ENCODE measurements around the gene CD1D.

The CD1D gene

DNA sequence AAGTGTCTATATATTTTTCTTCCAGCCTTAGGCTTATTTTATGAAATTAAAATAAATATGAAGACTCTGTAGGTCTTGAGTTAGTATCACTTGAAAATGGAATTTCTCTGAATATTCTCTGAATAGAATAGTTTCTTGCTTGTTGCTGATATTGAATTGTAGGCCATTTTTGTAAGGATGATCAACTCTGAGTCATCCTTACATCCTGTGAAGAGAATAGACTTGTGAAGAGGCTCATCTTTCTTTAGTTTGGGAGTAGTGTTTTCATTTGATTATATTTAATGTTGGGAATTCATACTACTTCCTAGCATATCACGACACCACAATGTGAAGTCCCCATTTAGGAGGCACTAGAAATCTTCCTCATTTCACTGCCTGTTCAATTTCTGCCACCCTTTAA is 27.5 kb upstream of the CD1D start:
- TF ChIP-seq CEBPB (IDR thresholded peaks at IDR 0.05) (no peak), CREB1 (IDR thresholded peaks at IDR 0.05; ENCODE audit: low read depth) (no peak), FOXM1 (IDR thresholded peaks at IDR 0.05; ENCODE audit: borderline replicate concordance, low read depth) (no peak), ZBTB7A (IDR thresholded peaks at IDR 0.05; ENCODE audit: low read depth) (no peak), RAD21 (IDR thresholded peaks at IDR 0.05; ENCODE audit: low read depth) (no peak), YY1 (IDR thresholded peaks at IDR 0.05; ENCODE audit: low read depth) (no peak), TAF1 (IDR thresholded peaks at IDR 0.05; ENCODE audit: low read depth) (no peak), EP300 (IDR thresholded peaks at IDR 0.05; ENCODE audit: borderline replicate concordance) (no peak), TEAD4 (IDR thresholded peaks at IDR 0.05) (no peak), EGR1 (IDR thresholded peaks at IDR 0.05) (no peak)
- TF ChIP-seq, protein P1, sequence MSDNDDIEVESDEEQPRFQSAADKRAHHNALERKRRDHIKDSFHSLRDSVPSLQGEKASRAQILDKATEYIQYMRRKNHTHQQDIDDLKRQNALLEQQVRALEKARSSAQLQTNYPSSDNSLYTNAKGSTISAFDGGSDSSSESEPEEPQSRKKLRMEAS (IDR thresholded peaks at IDR 0.05) = no peak
- TF ChIP-seq, protein P2, sequence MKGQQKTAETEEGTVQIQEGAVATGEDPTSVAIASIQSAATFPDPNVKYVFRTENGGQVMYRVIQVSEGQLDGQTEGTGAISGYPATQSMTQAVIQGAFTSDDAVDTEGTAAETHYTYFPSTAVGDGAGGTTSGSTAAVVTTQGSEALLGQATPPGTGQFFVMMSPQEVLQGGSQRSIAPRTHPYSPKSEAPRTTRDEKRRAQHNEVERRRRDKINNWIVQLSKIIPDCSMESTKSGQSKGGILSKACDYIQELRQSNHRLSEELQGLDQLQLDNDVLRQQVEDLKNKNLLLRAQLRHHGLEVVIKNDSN (IDR thresholded peaks at IDR 0.05) = no peak

DNA sequence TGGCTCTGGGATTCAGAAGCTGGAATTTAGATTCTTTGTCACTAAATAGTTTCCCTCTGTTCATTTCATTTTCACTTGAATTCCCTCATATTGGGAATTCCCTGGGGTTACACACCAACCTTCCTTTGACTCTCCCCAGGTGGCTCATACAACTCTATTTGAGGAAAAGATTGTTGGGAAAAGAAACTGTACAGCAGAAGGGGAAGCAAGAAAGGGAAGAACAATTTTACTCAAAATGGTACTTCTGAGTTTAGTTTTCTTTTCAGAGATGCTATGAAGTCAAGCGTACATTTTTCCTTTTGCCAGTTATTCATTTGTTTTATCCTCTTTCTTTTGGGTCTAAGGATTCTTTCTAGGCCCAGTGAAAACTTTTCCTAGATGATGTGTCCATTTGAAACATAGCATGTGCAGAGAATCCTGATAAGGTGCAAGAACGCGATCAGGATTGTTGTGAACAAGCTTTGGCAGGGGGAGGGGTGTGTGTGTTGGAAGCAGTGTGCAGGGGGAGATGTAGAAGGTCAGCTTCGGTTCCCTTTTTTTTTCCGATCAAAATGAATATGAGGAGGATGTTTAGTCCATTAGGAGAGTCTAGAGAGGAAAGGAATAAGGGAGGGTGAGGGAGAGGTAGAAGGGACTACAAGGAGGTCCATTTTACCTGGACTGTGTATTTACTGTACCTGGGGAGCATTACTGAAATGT is 26.8 kb upstream of the CD1D start:
- no peak for TF ChIP-seq ZBTB7A (IDR thresholded peaks at IDR 0.05; ENCODE audit: low read depth)
- no peak for TF ChIP-seq EP300 (IDR thresholded peaks at IDR 0.05; ENCODE audit: borderline replicate concordance)
- no peak for TF ChIP-seq NFIC (IDR thresholded peaks at IDR 0.05)
- TF ChIP-seq CREB1 (IDR thresholded peaks at IDR 0.05; ENCODE audit: low read depth) = no peak
- TF ChIP-seq YY1 (IDR thresholded peaks at IDR 0.05; ENCODE audit: low read depth) = no peak
- TF ChIP-seq TCF12 (IDR thresholded peaks at IDR 0.05; ENCODE audit: low read depth) = no peak
- TF ChIP-seq, protein P3, sequence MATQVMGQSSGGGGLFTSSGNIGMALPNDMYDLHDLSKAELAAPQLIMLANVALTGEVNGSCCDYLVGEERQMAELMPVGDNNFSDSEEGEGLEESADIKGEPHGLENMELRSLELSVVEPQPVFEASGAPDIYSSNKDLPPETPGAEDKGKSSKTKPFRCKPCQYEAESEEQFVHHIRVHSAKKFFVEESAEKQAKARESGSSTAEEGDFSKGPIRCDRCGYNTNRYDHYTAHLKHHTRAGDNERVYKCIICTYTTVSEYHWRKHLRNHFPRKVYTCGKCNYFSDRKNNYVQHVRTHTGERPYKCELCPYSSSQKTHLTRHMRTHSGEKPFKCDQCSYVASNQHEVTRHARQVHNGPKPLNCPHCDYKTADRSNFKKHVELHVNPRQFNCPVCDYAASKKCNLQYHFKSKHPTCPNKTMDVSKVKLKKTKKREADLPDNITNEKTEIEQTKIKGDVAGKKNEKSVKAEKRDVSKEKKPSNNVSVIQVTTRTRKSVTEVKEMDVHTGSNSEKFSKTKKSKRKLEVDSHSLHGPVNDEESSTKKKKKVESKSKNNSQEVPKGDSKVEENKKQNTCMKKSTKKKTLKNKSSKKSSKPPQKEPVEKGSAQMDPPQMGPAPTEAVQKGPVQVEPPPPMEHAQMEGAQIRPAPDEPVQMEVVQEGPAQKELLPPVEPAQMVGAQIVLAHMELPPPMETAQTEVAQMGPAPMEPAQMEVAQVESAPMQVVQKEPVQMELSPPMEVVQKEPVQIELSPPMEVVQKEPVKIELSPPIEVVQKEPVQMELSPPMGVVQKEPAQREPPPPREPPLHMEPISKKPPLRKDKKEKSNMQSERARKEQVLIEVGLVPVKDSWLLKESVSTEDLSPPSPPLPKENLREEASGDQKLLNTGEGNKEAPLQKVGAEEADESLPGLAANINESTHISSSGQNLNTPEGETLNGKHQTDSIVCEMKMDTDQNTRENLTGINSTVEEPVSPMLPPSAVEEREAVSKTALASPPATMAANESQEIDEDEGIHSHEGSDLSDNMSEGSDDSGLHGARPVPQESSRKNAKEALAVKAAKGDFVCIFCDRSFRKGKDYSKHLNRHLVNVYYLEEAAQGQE (IDR thresholded peaks at IDR 0.05; ENCODE audit: low read depth) = no peak
- no peak for TF ChIP-seq TEAD4 (IDR thresholded peaks at IDR 0.05)

DNA sequence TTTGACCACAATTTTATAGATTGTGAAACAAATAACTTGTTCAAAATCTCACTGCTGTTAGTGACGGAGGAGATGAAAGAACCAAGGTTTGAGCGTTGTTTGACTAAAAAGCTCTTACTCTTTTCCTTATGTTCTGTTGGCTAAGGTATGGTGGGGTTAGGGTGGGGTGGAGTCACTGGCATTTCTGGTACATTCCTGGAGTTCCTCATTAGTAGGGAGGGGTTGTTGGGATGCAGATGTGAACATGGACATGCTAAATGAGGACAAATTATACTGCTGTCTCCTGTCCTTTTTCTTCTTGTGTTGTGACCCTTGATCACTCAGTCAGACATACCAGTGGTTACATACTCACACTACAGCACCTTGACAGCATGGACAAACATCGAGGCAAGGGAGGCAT is 26.2 kb upstream of the CD1D start:
- TF ChIP-seq CEBPB (IDR thresholded peaks at IDR 0.05) (no peak), YY1 (IDR thresholded peaks at IDR 0.05; ENCODE audit: low read depth) (no peak), TCF12 (IDR thresholded peaks at IDR 0.05; ENCODE audit: low read depth) (no peak), FOXM1 (IDR thresholded peaks at IDR 0.05; ENCODE audit: borderline replicate concordance, low read depth) (no peak)
- TF ChIP-seq, protein P2 (IDR thresholded peaks at IDR 0.05) = no peak

DNA sequence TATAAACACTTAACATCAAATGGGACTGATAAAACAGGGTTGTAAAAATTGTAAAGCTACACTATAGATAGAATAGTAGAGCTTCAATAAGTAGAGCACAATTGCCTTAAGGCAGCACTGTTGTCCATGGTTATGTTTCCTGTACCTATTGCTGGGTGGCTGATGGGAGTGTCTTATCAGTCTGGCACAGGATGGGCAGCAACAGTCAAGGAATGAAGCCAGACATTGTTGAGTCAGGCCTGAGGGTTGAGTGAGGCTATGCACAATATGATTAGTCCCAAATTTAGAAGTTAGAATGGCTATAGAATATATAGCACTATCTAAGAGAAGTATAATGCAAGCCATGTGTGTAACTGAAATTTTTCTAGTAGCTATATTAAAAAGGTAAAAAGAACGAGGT is 25.0 kb upstream of the CD1D start:
- TF ChIP-seq, protein P1 (IDR thresholded peaks at IDR 0.05) = no peak
- no peak for TF ChIP-seq NFIC (IDR thresholded peaks at IDR 0.05)
- no peak for TF ChIP-seq TAF1 (IDR thresholded peaks at IDR 0.05; ENCODE audit: low read depth)
- TF ChIP-seq RAD21 (IDR thresholded peaks at IDR 0.05; ENCODE audit: low read depth) = no peak
- no peak for TF ChIP-seq EP300 (IDR thresholded peaks at IDR 0.05; ENCODE audit: borderline replicate concordance)
- no peak for TF ChIP-seq TEAD4 (IDR thresholded peaks at IDR 0.05)
- no peak for TF ChIP-seq TCF12 (IDR thresholded peaks at IDR 0.05; ENCODE audit: low read depth)
- no peak for TF ChIP-seq CEBPB (IDR thresholded peaks at IDR 0.05)
- TF ChIP-seq YY1 (IDR thresholded peaks at IDR 0.05; ENCODE audit: low read depth) = no peak
- TF ChIP-seq, protein P2 (IDR thresholded peaks at IDR 0.05) = no peak
- TF ChIP-seq CREB1 (IDR thresholded peaks at IDR 0.05; ENCODE audit: low read depth) = no peak
- TF ChIP-seq FOXM1 (IDR thresholded peaks at IDR 0.05; ENCODE audit: borderline replicate concordance, low read depth) = no peak
- TF ChIP-seq, protein P3 (IDR thresholded peaks at IDR 0.05; ENCODE audit: low read depth) = no peak
- TF ChIP-seq EGR1 (IDR thresholded peaks at IDR 0.05) = no peak
- no peak for TF ChIP-seq ZBTB7A (IDR thresholded peaks at IDR 0.05; ENCODE audit: low read depth)

DNA sequence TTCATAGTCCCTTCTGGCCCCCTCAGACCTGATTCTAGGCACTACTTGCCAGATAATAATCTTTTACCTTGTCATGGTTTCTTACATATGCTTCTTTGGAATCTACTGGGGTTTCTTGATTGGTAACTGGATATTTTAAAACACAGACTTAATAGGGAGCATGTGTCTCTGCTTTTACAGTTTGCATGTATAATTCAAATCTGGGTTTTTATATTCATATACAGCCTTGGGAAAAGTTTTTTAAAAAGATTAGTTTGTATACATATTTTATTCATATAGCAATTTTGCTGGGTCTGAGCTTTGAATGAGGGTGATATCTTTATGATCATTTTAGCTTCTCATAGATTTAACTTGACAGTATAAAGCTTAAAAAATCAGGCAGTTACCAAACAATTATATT is 21.1 kb upstream of the CD1D start:
- TF ChIP-seq NFIC (IDR thresholded peaks at IDR 0.05) (no peak), TCF12 (IDR thresholded peaks at IDR 0.05; ENCODE audit: low read depth) (no peak), EP300 (IDR thresholded peaks at IDR 0.05; ENCODE audit: borderline replicate concordance) (no peak), CEBPB (IDR thresholded peaks at IDR 0.05) (no peak), YY1 (IDR thresholded peaks at IDR 0.05; ENCODE audit: low read depth) (no peak), FOXM1 (IDR thresholded peaks at IDR 0.05; ENCODE audit: borderline replicate concordance, low read depth) (no peak), ZBTB7A (IDR thresholded peaks at IDR 0.05; ENCODE audit: low read depth) (no peak)
- TF ChIP-seq, protein P3 (IDR thresholded peaks at IDR 0.05; ENCODE audit: low read depth) = no peak
- TF ChIP-seq, protein P2 (IDR thresholded peaks at IDR 0.05) = no peak

All from Ishikawa (cell line).